Measurements from ENCODE around the gene ST3GAL5. TPM values are rescaled to one million over a fixed set of nuclear protein-coding genes. Genes with fewer than 3 reads are reported as not detected.

ST3GAL5 gene
- total and polyA plus RNA-seq, 12 donors = 2.0 to 11.8 (median 3.8) TPM

- 92 to 95% methylated on average over 6 of the region's 6 CpGs for WGBS, 2 donors
- intact Hi-C loops (cut with DNase I) = no loop called here
- H3K36me3 ChIP-seq = peaks cover 0 to 32% (median 0%) of the 10 kb centered on the region in 9 donors
- H3K4me1 ChIP-seq = no peaks in the 10 kb centered on the region
- TF ChIP-seq, protein P1, sequence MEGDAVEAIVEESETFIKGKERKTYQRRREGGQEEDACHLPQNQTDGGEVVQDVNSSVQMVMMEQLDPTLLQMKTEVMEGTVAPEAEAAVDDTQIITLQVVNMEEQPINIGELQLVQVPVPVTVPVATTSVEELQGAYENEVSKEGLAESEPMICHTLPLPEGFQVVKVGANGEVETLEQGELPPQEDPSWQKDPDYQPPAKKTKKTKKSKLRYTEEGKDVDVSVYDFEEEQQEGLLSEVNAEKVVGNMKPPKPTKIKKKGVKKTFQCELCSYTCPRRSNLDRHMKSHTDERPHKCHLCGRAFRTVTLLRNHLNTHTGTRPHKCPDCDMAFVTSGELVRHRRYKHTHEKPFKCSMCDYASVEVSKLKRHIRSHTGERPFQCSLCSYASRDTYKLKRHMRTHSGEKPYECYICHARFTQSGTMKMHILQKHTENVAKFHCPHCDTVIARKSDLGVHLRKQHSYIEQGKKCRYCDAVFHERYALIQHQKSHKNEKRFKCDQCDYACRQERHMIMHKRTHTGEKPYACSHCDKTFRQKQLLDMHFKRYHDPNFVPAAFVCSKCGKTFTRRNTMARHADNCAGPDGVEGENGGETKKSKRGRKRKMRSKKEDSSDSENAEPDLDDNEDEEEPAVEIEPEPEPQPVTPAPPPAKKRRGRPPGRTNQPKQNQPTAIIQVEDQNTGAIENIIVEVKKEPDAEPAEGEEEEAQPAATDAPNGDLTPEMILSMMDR (IDR thresholded peaks at IDR 0.05) = no peak
- ATAC-seq (no peak), DNase-seq (no peak)
- peaks cover 0 to 11% (median 0%) of the 10 kb centered on the region in 11 donors for H3K9me3 ChIP-seq
- no peaks in the 10 kb centered on the region for H3K27me3 ChIP-seq
- H3K27ac ChIP-seq = no peak overlapping the region
- H3K4me3 ChIP-seq = no peak overlapping the region
These were observed 50.1 kb downstream of the ST3GAL5 start for GRCh38 chr2:85838641-85839040.

GRCh38 chr2:85838181-85838580 lies 50.6 kb downstream of the ST3GAL5 start:
- TF ChIP-seq, protein P1 (IDR thresholded peaks at IDR 0.05) = no peak
- 66 to 80% methylated on average over 4 of the region's 4 CpGs for WGBS, 2 donors
- no peaks in the 10 kb centered on the region for H3K27me3 ChIP-seq
- DNase-seq = no peak
- no peak for ATAC-seq
- no peak overlapping the region for H3K4me3 ChIP-seq
- intact Hi-C loops (cut with DNase I) = no loop called here
- peaks cover 0 to 9% (median 0%) of the 10 kb centered on the region in 11 donors for H3K9me3 ChIP-seq
- H3K36me3 ChIP-seq = peaks cover 0 to 27% (median 0%) of the 10 kb centered on the region in 9 donors
- H3K4me1 ChIP-seq = no peaks in the 10 kb centered on the region
- no peak overlapping the region for H3K27ac ChIP-seq

GRCh38 chr2:85834466-85834865 lies 54.3 kb downstream of the ST3GAL5 start:
- Histone ChIP-seq H3K36me3 (peaks cover 0 to 9% (median 0%) of the 10 kb centered on the region in 9 donors), H3K27me3 (no peaks in the 10 kb centered on the region), H3K27ac (no peak overlapping the region), H3K4me3 (no peak overlapping the region), H3K9me3 (peaks cover 0 to 9% (median 0%) of the 10 kb centered on the region in 11 donors), H3K4me1 (no peaks in the 10 kb centered on the region)
- no peak for ATAC-seq
- intact Hi-C loops (cut with DNase I) = loop anchor here in 1 of 10 donors (5.0 kb wide), 1 partner anchor 53 kb away; the partner anchor contains the start of gene ST3GAL5
- TF ChIP-seq, protein P1 (IDR thresholded peaks at IDR 0.05) = no peak
- DNase-seq = no peak

DNA sequence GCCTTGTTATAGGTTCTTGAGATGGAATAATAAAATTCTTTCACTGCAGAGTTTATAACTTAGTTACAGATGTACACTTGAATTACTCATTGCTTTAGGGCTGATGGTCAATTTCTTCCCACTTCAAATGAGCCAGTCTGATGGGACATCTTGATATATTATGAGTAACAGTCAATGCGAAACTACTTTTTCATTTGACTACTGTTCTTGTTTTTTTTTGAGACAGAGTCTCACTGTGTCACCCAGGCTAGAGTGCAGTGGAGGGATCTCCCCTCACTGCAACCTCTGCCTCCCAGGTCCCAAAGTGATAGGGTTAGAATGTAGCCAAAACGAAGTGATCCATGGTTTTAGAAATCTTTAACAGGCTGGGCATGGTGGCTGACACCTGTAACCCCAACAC lies 57.1 kb downstream of the ST3GAL5 start:
- 95% methylated on average over 2 of the region's 2 CpGs for WGBS, 2 donors
- intact Hi-C loops (cut with DNase I) = loop anchor here in 1 of 10 donors (5.0 kb wide), 1 partner anchor 56 kb away; the partner anchor contains the start of gene ST3GAL5
- ATAC-seq (no peak), DNase-seq (no peak)
- H3K4me1 ChIP-seq = peaks cover 0 to 12% (median 8%) of the 10 kb centered on the region in 9 donors
- peaks cover 0 to 6% (median 0%) of the 10 kb centered on the region in 7 donors for H3K27me3 ChIP-seq
- H3K4me3 ChIP-seq = no peak overlapping the region
- H3K9me3 ChIP-seq = peaks cover 0 to 9% (median 0%) of the 10 kb centered on the region in 11 donors
- H3K27ac ChIP-seq = no peak overlapping the region
- no peaks in the 10 kb centered on the region for H3K36me3 ChIP-seq
- TF ChIP-seq, protein P1 (IDR thresholded peaks at IDR 0.05) = no peak

All from heart right ventricle (tissue), 16 donors.